GM23338 (cell line): ENCODE measurements around the gene FYB2.

Source experiments
- CREB1 ChIP-seq: fragments of 250-450 bp; sonication (Bioruptor Pico); IDR thresholded peaks from 2 replicates; pipeline ENCODE4 v1.5.0; 2020; ENCODE audit warnings: low read depth, mild to moderate bottlenecking, moderate library complexity
- EZH2 ChIP-seq: fragments of 200-600 bp; sonication (generic); IDR thresholded peaks from one replicate; pipeline ENCODE4 v1.8.0; 2017; ENCODE audit warnings: antibody characterized with exemption, mild to moderate bottlenecking, low read depth; ENCODE audit not compliant: unreplicated experiment
- EZH2phosphoT487 ChIP-seq: fragments of 200-600 bp; sonication (generic); IDR thresholded peaks from one replicate; pipeline ENCODE4 v1.8.1; 2018; ENCODE audit warnings: antibody characterized with exemption; ENCODE audit not compliant: unreplicated experiment
- JUNB ChIP-seq: IDR thresholded peaks from one replicate; pipeline ENCODE4 v1.6.1; 2016; ENCODE audit warnings: antibody characterized with exemption; ENCODE audit not compliant: unreplicated experiment
- NANOG ChIP-seq: IDR thresholded peaks from 2 replicates; pipeline ENCODE4 v1.6.1; 2016; ENCODE audit warnings: antibody characterized with exemption, borderline replicate concordance
- POLR2AphosphoS5 ChIP-seq: IDR thresholded peaks from 2 replicates; pipeline ENCODE4 v1.6.1; 2016; ENCODE audit warnings: antibody characterized with exemption, low read depth
- ZNF114 ChIP-seq: fragments of 250-450 bp; sonication (Bioruptor Pico); IDR thresholded peaks from 2 replicates; pipeline ENCODE4 v1.5.0; 2020; ENCODE audit warnings: mild to moderate bottlenecking, moderate library complexity
- ZNF331 ChIP-seq: fragments of 250-450 bp; sonication (Bioruptor Pico); IDR thresholded peaks from 2 replicates; pipeline ENCODE4 v1.5.0; 2020; ENCODE audit warnings: low read depth, mild to moderate bottlenecking, moderate library complexity
- TF ChIP-seq, protein P1 (sequence below), 2 experiments: fragments of 200-600 bp in 1 of 2; sonication (generic) in 1 of 2; conservative IDR thresholded peaks; 2 replicates each; pipeline versions ENCODE4 v1.5.1 to v1.6.1; 2016 to 2017; ENCODE audit warnings: antibody characterized with exemption in 2 of 2, low read depth in 2 of 2, mild to moderate bottlenecking in 2 of 2, moderate library complexity in 1 of 2
- TF ChIP-seq, protein P2 (sequence below): IDR thresholded peaks from one replicate; pipeline ENCODE4 v1.6.1; 2018; ENCODE audit warnings: antibody characterized with exemption; ENCODE audit not compliant: unreplicated experiment
- TF ChIP-seq, protein P3 (sequence below): fragments of 250-450 bp; sonication (Bioruptor Pico); IDR thresholded peaks from 2 replicates; pipeline ENCODE4 v1.5.0; 2020; ENCODE audit warnings: mild to moderate bottlenecking, moderate library complexity

DNA sequence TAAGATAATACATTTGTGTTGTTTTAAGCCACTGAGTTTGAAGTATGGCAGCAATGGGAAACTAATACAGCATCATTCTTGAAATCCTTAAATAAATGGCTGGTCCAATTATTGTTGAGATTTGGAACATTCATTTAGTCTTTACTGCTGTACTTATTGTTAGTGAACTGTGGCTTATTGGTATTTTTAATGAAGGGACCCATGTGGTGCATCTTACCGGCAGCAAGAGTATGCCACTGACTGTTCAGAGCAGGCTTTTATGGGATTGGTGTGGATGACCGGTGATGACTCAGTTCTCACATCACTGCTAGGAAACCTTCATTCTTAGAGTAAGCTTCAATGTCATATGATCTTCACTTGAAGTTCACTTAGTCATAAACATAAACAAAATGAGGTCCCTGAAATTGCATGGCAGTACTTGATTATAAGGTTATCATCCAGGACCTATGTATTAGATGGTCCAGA lies 142.6 kb downstream of the FYB2 start:
- TF ChIP-seq POLR2AphosphoS5 (no peak), CREB1 (CRISPR knock-in tag) (no peak), NANOG (no peak), EZH2phosphoT487 (no peak), EZH2 (no peak), ZNF114 (no peak), JUNB (no peak), ZNF331 (CRISPR knock-in tag) (no peak)
- TF ChIP-seq, protein P1, sequence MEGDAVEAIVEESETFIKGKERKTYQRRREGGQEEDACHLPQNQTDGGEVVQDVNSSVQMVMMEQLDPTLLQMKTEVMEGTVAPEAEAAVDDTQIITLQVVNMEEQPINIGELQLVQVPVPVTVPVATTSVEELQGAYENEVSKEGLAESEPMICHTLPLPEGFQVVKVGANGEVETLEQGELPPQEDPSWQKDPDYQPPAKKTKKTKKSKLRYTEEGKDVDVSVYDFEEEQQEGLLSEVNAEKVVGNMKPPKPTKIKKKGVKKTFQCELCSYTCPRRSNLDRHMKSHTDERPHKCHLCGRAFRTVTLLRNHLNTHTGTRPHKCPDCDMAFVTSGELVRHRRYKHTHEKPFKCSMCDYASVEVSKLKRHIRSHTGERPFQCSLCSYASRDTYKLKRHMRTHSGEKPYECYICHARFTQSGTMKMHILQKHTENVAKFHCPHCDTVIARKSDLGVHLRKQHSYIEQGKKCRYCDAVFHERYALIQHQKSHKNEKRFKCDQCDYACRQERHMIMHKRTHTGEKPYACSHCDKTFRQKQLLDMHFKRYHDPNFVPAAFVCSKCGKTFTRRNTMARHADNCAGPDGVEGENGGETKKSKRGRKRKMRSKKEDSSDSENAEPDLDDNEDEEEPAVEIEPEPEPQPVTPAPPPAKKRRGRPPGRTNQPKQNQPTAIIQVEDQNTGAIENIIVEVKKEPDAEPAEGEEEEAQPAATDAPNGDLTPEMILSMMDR (conservative IDR thresholded peaks at IDR 0.05; ENCODE audit: low read depth in 2 of 2): no peak
- TF ChIP-seq, protein P2, sequence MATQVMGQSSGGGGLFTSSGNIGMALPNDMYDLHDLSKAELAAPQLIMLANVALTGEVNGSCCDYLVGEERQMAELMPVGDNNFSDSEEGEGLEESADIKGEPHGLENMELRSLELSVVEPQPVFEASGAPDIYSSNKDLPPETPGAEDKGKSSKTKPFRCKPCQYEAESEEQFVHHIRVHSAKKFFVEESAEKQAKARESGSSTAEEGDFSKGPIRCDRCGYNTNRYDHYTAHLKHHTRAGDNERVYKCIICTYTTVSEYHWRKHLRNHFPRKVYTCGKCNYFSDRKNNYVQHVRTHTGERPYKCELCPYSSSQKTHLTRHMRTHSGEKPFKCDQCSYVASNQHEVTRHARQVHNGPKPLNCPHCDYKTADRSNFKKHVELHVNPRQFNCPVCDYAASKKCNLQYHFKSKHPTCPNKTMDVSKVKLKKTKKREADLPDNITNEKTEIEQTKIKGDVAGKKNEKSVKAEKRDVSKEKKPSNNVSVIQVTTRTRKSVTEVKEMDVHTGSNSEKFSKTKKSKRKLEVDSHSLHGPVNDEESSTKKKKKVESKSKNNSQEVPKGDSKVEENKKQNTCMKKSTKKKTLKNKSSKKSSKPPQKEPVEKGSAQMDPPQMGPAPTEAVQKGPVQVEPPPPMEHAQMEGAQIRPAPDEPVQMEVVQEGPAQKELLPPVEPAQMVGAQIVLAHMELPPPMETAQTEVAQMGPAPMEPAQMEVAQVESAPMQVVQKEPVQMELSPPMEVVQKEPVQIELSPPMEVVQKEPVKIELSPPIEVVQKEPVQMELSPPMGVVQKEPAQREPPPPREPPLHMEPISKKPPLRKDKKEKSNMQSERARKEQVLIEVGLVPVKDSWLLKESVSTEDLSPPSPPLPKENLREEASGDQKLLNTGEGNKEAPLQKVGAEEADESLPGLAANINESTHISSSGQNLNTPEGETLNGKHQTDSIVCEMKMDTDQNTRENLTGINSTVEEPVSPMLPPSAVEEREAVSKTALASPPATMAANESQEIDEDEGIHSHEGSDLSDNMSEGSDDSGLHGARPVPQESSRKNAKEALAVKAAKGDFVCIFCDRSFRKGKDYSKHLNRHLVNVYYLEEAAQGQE: no peak
- TF ChIP-seq, protein P3, sequence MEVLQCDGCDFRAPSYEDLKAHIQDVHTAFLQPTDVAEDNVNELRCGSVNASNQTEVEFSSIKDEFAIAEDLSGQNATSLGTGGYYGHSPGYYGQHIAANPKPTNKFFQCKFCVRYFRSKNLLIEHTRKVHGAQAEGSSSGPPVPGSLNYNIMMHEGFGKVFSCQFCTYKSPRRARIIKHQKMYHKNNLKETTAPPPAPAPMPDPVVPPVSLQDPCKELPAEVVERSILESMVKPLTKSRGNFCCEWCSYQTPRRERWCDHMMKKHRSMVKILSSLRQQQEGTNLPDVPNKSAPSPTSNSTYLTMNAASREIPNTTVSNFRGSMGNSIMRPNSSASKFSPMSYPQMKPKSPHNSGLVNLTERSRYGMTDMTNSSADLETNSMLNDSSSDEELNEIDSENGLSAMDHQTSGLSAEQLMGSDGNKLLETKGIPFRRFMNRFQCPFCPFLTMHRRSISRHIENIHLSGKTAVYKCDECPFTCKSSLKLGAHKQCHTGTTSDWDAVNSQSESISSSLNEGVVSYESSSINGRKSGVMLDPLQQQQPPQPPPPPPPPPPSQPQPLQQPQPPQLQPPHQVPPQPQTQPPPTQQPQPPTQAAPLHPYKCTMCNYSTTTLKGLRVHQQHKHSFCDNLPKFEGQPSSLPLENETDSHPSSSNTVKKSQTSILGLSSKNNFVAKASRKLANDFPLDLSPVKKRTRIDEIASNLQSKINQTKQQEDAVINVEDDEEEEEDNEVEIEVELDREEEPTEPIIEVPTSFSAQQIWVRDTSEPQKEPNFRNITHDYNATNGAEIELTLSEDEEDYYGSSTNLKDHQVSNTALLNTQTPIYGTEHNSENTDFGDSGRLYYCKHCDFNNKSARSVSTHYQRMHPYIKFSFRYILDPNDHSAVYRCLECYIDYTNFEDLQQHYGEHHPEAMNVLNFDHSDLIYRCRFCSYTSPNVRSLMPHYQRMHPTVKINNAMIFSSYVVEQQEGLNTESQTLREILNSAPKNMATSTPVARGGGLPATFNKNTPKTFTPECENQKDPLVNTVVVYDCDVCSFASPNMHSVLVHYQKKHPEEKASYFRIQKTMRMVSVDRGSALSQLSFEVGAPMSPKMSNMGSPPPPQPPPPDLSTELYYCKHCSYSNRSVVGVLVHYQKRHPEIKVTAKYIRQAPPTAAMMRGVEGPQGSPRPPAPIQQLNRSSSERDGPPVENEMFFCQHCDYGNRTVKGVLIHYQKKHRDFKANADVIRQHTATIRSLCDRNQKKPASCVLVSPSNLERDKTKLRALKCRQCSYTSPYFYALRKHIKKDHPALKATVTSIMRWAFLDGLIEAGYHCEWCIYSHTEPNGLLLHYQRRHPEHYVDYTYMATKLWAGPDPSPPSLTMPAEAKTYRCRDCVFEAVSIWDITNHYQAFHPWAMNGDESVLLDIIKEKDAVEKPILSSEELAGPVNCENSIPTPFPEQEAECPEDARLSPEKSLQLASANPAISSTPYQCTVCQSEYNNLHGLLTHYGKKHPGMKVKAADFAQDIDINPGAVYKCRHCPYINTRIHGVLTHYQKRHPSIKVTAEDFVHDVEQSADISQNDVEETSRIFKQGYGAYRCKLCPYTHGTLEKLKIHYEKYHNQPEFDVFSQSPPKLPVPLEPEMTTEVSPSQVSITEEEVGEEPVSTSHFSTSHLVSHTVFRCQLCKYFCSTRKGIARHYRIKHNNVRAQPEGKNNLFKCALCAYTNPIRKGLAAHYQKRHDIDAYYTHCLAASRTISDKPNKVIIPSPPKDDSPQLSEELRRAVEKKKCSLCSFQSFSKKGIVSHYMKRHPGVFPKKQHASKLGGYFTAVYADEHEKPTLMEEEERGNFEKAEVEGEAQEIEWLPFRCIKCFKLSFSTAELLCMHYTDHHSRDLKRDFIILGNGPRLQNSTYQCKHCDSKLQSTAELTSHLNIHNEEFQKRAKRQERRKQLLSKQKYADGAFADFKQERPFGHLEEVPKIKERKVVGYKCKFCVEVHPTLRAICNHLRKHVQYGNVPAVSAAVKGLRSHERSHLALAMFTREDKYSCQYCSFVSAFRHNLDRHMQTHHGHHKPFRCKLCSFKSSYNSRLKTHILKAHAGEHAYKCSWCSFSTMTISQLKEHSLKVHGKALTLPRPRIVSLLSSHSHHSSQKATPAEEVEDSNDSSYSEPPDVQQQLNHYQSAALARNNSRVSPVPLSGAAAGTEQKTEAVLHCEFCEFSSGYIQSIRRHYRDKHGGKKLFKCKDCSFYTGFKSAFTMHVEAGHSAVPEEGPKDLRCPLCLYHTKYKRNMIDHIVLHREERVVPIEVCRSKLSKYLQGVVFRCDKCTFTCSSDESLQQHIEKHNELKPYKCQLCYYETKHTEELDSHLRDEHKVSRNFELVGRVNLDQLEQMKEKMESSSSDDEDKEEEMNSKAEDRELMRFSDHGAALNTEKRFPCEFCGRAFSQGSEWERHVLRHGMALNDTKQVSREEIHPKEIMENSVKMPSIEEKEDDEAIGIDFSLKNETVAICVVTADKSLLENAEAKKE: no peak
